HL-60/S4 (cell line): Measurements from ENCODE around the gene LGALS7.
"Not testable (repeated sequence)": the region's sequence is repeated elsewhere in the genome, so short reads cannot be mapped to it uniquely, and the experiment has no call there.

ENCODE experiments used
- in situ Hi-C: fragments of 300-500 bp; cut with MboI; formaldehyde crosslinking; loops from 2 replicates; pipeline ENCODE4 v1.14.3; 2022; ENCODE audit warnings: low sequenced_read_pairs

LGALS7 gene

GRCh38 chr19:38800577-38801347 lies 27.4 kb upstream of the LGALS7 start:
- in situ Hi-C loops, result no loop called here

- in situ Hi-C loops, result no loop called here
These were observed 25.8 kb upstream of the LGALS7 start for GRCh38 chr19:38799104-38799503.

- in situ Hi-C loops, result not testable (repeated sequence)
These were observed 24.5 kb upstream of the LGALS7 start for GRCh38 chr19:38797781-38798180.

GRCh38 chr19:38796154-38796553 lies 22.8 kb upstream of the LGALS7 start:
- in situ Hi-C loops, result no loop called here

- in situ Hi-C loops, result no loop called here
These were observed 22.2 kb upstream of the LGALS7 start for GRCh38 chr19:38795549-38795948.

GRCh38 chr19:38793671-38794070 lies 20.4 kb upstream of the LGALS7 start:
- in situ Hi-C loops, result no loop called here

- in situ Hi-C loops, result no loop called here
These were observed 19.9 kb upstream of the LGALS7 start for GRCh38 chr19:38793177-38793576.

GRCh38 chr19:38792250-38793111 lies 19.2 kb upstream of the LGALS7 start:
- in situ Hi-C loops, result no loop called here

- in situ Hi-C loops, result not testable (repeated sequence)
These were observed 18.2 kb upstream of the LGALS7 start for GRCh38 chr19:38791451-38792064.

GRCh38 chr19:38790507-38791403 lies 17.4 kb upstream of the LGALS7 start:
- in situ Hi-C loops, result not testable (repeated sequence)

- in situ Hi-C loops, result no loop called here
These were observed 15.3 kb upstream of the LGALS7 start, which contains the start of gene LGALS7B for GRCh38 chr19:38788478-38789243. Gene LGALS7B (plus strand): TSS chr19:38789200. CDS start chr19:38789227, 27 bp downstream.

GRCh38 chr19:38786572-38787265 lies 13.4 kb upstream of the LGALS7 start:
- in situ Hi-C loops, result no loop called here

- in situ Hi-C loops, result not testable (repeated sequence)
These were observed 12.7 kb upstream of the LGALS7 start for GRCh38 chr19:38786061-38786460.

GRCh38 chr19:38785187-38785699 lies 11.9 kb upstream of the LGALS7 start:
- in situ Hi-C loops, result no loop called here

- in situ Hi-C loops, result no loop called here
These were observed 10.9 kb upstream of the LGALS7 start for GRCh38 chr19:38784224-38784623.

GRCh38 chr19:38782212-38782611 lies 8.9 kb upstream of the LGALS7 start:
- in situ Hi-C loops, result not testable (repeated sequence)

GRCh38 chr19:38781058-38781457 lies 7.7 kb upstream of the LGALS7 start:
- in situ Hi-C loops, result no loop called here

- in situ Hi-C loops, result no loop called here
These were observed 7.1 kb upstream of the LGALS7 start for GRCh38 chr19:38780443-38780842.

- in situ Hi-C loops, result no loop called here
These were observed 5.4 kb upstream of the LGALS7 start for GRCh38 chr19:38778733-38779132.
